ENCODE results near the gene CDK14.
"Not testable (repeated sequence)": the region's sequence is repeated elsewhere in the genome, so short reads cannot be mapped to it uniquely, and the experiment has no call there.

DNA sequence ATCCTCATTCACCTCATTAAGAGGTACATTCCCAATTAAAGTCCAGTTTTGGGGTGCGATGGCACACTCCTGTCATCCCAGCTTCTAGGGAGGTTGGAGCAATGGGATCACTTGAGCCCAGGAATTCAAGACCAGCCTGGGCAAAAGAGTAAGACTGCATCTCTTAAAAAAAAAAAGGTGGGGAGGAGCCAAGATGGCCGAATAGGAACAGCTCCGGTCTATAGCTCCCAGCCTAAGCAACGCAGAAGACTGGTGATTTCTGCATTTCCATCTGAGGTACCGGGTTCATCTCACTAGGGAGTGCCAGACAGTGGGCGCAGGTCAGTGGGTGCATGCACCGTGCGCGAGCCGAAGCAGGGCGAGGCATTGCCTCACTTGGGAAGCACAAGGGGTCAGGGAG is 577.1 kb downstream of the CDK14 start:
- TF ChIP-seq, protein P1, sequence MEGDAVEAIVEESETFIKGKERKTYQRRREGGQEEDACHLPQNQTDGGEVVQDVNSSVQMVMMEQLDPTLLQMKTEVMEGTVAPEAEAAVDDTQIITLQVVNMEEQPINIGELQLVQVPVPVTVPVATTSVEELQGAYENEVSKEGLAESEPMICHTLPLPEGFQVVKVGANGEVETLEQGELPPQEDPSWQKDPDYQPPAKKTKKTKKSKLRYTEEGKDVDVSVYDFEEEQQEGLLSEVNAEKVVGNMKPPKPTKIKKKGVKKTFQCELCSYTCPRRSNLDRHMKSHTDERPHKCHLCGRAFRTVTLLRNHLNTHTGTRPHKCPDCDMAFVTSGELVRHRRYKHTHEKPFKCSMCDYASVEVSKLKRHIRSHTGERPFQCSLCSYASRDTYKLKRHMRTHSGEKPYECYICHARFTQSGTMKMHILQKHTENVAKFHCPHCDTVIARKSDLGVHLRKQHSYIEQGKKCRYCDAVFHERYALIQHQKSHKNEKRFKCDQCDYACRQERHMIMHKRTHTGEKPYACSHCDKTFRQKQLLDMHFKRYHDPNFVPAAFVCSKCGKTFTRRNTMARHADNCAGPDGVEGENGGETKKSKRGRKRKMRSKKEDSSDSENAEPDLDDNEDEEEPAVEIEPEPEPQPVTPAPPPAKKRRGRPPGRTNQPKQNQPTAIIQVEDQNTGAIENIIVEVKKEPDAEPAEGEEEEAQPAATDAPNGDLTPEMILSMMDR (IDR thresholded peaks at IDR 0.05): not testable (repeated sequence)
- not testable (repeated sequence) for TF ChIP-seq EZH2 (IDR thresholded peaks at IDR 0.05; ENCODE audit: borderline replicate concordance, insufficient read depth, low read depth, low read length, poor library complexity, severe bottlenecking)
